Testis (tissue), 3 donors: ENCODE measurements around the gene HS6ST3. TPM values are rescaled to one million over a fixed set of nuclear protein-coding genes. Genes with fewer than 3 reads are reported as not detected.

Source experiments
- DNase-seq: peaks from one replicate; pipeline ENCODE4 v3.0.0-alpha.2; 2019
- H3K27ac ChIP-seq, 2 donors: fragments of 200-600 bp; sonication (generic); one replicate each; pipeline ENCODE4 v1.5.1; 2019
- H3K27me3 ChIP-seq: fragments of 200-600 bp; sonication (generic); one replicate; pipeline ENCODE4 v1.5.1; 2019
- H3K36me3 ChIP-seq: fragments of 200-600 bp; sonication (generic); one replicate; pipeline ENCODE4 v1.5.1; 2017; ENCODE audit warnings: low read depth; ENCODE audit errors: missing control alignments
- H3K4me1 ChIP-seq: fragments of 200-600 bp; sonication (generic); one replicate; pipeline ENCODE4 v1.5.1; 2019
- H3K4me3 ChIP-seq, 2 donors: fragments of 200-600 bp; sonication (generic); one replicate each; pipeline ENCODE4 v1.5.1; 2017 to 2019
- H3K9me3 ChIP-seq: fragments of 200-600 bp; sonication (generic); one replicate; pipeline ENCODE4 v1.5.1; 2017
- CTCF ChIP-seq, 3 experiments: fragments of 450-650 bp in 2 of 3; fragments of 200-600 bp in 1 of 3; sonication (generic) in 1 of 3; IDR thresholded peaks; one replicate each; pipeline ENCODE4 v1.5.1; 2016 to 2019; ENCODE audit warnings: antibody characterized with exemption in 3 of 3, mild to moderate bottlenecking in 2 of 3, moderate library complexity in 1 of 3
- POLR2A ChIP-seq: fragments of 450-650 bp; IDR thresholded peaks from one replicate; pipeline ENCODE4 v1.6.1; 2017; ENCODE audit warnings: antibody characterized with exemption, mild to moderate bottlenecking, moderate library complexity
- WGBS, 2 donors: methylation state at CpG; one replicate each; pipeline ENCODE4 v1.1.5; 2018; 5-methylcytosine and 5-hydroxymethylcytosine counted together
- intact Hi-C: fragments of 100-400 bp; cut with DNase I; formaldehyde crosslinking; loops from one replicate; pipeline ENCODE4 v1.15.1; 2023; ENCODE audit warnings: low total_unique reads
- polyA plus RNA-seq: library from polyadenylated mRNA; stranded (reverse); fragments of 350-450 nt; fragmentation: Illumina TruSeq; extraction: RNeasy Lipid Tissue Mini Kit (QIAGEN cat#74804); gene quantifications from one replicate; pipeline ENCODE4 v1.2.3, GENCODE V29; 2014; ENCODE audit warnings: low read depth, low replicate concordance; ENCODE audit not compliant: insufficient read depth
- total RNA-seq, 2 donors: library from RNA; depleted of rRNA; stranded (reverse); fragments of >200 nt; gene quantifications; one replicate each; pipeline ENCODE4 v1.2.3, GENCODE V29; 2016

Gene HS6ST3
- total and polyA plus RNA-seq, 3 donors from 2014 or later, result 0.87 to 1.3 (median 1.3) TPM

GRCh38 chr13:96052656-96053002 lies 37.3 kb upstream of the HS6ST3 start:
- Histone ChIP-seq H3K27me3 (no peaks in the 10 kb centered on the region), H3K4me1 (no peaks in the 10 kb centered on the region), H3K36me3 (no peaks in the 10 kb centered on the region), H3K4me3 (peak overlapping the region; percentile 93 to 94), H3K27ac (peak overlapping the region; percentile 45 to 88), H3K9me3 (no peaks in the 10 kb centered on the region)
- WGBS, 2 donors, result 0 to 1% methylated on average over 12 of the region's 12 CpGs
- TF ChIP-seq CTCF (IDR thresholded peaks at IDR 0.05) (no peak), POLR2A (no peak)
- intact Hi-C loops, result no loop called here
- DNase-seq, result no peak

GRCh38 chr13:96053003-96053703 lies 36.8 kb upstream of the HS6ST3 start, which contains the start of gene UGGT2:
Gene UGGT2 (minus strand): TSS chr13:96053401. CDS start chr13:96053312, 89 bp downstream.
- Histone ChIP-seq H3K4me3 (peak within 1 kb of the TSS; percentile 93 to 94), H3K36me3 (no peaks in the 10 kb centered on the region), H3K27ac (peak within 1 kb of the TSS; percentile 45 to 88), H3K27me3 (no peaks in the 10 kb centered on the region), H3K4me1 (no peaks in the 10 kb centered on the region), H3K9me3 (no peaks in the 10 kb centered on the region)
- WGBS, 2 donors, result 0 to 1% methylated on average over 19 to 54 of the region's 77 CpGs
- peak; percentile 9 for TF ChIP-seq POLR2A
- no peak for TF ChIP-seq CTCF (IDR thresholded peaks at IDR 0.05)
- peak; percentile 96 for DNase-seq
- intact Hi-C loops, result no loop called here

- Histone ChIP-seq H3K36me3 (no peaks in the 10 kb centered on the region), H3K27me3 (no peaks in the 10 kb centered on the region), H3K27ac (no peak overlapping the region), H3K4me3 (no peak overlapping the region), H3K4me1 (no peaks in the 10 kb centered on the region), H3K9me3 (no peaks in the 10 kb centered on the region)
- 71 to 75% methylated on average over 2 of the region's 2 CpGs for WGBS, 2 donors
- no peak for DNase-seq
- no peak for TF ChIP-seq CTCF (IDR thresholded peaks at IDR 0.05)
- TF ChIP-seq POLR2A, result no peak
- intact Hi-C loops, result no loop called here
Measured at GRCh38 chr13:96065849-96066248, 24.1 kb upstream of the HS6ST3 start.

- no peak for DNase-seq
- Histone ChIP-seq H3K9me3 (no peaks in the 10 kb centered on the region), H3K27ac (no peak overlapping the region), H3K4me1 (no peaks in the 10 kb centered on the region), H3K36me3 (no peaks in the 10 kb centered on the region), H3K27me3 (no peaks in the 10 kb centered on the region), H3K4me3 (no peak overlapping the region)
- 56 to 64% methylated on average over 2 of the region's 2 CpGs for WGBS, 2 donors
- TF ChIP-seq CTCF (IDR thresholded peaks at IDR 0.05) (no peak), POLR2A (no peak)
- intact Hi-C loops, result no loop called here
Measured at GRCh38 chr13:96068729-96069128, 21.2 kb upstream of the HS6ST3 start.

- no peaks in the 10 kb centered on the region for H3K27me3 ChIP-seq
- WGBS, 2 donors, result 82 to 92% methylated on average over 6 of the region's 6 CpGs
Measured at GRCh38 chr13:96071504-96071903, 18.4 kb upstream of the HS6ST3 start.

More at GRCh38 chr13:96071504-96071903, 18.4 kb upstream of the HS6ST3 start:
- no peak overlapping the region for H3K27ac ChIP-seq
- DNase-seq, result no peak
- intact Hi-C loops, result no loop called here
- no peak for TF ChIP-seq CTCF (IDR thresholded peaks at IDR 0.05)
- TF ChIP-seq POLR2A, result no peak
- no peak overlapping the region for H3K4me3 ChIP-seq
- H3K9me3 ChIP-seq, result no peaks in the 10 kb centered on the region
- H3K4me1 ChIP-seq, result no peaks in the 10 kb centered on the region
- H3K36me3 ChIP-seq, result no peaks in the 10 kb centered on the region
